ENCODE measurements around the gene MLIP.

The MLIP gene

DNA sequence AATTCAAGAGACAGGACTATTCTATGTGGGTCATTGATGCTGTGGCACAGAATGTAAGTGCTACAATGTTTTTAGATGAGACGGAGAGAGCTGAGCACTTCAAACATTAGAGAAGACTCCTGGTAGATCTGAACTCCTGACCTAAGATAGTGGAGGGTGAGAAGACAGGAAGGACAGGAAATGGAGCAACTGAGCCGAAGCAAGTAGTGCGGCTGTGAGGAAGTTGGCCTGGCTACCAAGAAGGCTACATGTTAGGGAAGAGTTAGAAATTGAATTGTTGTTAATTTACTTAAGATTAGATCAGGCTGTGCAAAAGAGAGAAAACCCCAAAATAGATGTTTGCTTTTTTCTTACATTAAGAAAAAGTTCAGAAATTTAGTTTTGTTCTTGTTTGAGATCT lies 14.4 kb upstream of the MLIP start:
- DNase-seq: no peak

DNA sequence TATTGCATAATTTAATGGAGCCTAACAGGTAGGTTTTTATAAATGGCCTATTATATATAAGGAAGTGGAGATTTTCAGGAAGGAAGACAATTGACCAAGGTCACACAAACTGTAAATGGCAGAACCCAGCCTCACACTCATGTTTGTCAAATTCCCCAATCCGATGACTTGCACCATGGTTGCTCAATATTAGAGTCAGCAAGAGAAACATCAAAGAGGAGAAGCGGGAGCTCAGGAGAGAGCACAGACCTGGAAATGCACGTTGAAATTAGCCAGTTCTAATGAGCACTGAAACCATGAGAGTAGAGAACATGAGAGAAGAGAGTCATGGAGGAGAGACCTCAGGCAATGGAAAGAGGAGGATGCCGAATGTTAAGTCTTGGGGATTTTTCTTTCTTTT lies 13.5 kb upstream of the MLIP start:
- no peak for DNase-seq

DNA sequence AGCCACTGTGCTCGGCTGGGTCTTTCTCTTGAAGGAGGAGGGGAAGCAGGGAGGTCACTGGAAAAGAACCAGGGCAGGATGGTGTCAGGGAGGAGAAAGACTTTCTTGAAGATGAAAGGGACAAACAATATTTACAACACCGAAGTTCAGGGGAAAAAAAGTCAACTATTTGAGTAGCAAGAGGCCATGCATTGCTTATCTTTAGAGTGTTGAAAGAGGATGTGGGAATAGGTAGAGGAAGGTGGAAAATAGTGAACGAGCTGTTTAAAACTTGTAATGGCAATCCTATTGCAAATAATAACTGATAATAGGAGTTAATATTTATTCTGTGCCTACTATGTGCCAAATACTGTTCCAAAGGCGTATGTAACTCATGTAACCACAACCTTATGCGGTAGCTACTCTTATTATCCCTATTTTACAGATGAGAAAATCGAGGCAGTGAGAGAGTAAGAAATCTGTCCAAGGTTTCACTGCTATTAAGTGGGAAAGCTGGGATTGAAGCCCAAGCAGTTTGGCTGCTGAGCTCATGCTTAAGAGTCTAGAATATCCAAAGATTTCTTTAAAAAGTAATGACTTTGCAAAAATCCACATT lies 12.7 kb upstream of the MLIP start:
- no peak for DNase-seq

DNA sequence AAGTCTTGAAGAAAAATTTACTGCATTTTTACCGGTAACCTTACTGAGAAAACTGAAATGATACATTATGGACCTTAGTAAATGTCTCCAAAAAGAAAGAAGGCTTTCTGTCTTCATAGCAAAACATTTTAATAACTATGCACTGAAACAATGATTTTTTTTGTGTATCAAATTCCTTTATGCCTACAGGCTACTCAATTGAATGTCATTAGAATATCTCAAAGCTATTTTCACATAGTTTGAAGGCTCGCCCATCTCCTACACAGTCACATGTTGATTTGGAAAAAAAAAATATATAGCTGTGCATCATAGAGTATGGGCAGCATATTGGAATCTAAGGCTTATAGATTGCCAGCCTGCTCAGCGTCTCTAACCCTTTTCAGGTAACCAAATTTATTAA lies 12.0 kb upstream of the MLIP start:
- DNase-seq: no peak

DNA sequence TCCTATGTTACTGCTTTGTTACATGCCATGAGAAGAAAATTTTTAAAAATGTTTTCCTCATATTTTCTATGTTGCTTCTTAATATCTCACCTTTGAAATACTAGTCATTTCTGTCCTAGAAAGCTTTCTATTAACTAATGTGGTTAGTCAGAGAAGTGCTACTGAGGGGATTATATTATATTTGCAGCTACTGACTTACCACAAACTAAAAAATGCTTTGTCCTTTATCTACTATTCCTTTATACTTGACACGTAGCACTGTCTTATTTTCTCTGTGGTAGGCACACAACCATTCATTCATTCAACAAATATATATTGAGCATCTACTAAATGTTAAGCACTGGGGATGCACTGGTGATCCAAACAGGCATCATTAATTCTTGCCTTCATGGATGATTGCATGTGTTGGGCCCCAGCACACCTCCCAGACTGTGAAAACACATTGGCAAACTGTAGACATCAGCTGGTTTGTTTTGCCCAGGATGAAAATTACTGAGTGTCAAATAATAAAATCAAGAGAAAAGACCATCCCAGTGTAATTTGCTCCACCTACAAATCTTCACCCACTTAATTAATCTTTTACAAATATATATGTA lies 10.7 kb upstream of the MLIP start:
- no peak for DNase-seq

DNA sequence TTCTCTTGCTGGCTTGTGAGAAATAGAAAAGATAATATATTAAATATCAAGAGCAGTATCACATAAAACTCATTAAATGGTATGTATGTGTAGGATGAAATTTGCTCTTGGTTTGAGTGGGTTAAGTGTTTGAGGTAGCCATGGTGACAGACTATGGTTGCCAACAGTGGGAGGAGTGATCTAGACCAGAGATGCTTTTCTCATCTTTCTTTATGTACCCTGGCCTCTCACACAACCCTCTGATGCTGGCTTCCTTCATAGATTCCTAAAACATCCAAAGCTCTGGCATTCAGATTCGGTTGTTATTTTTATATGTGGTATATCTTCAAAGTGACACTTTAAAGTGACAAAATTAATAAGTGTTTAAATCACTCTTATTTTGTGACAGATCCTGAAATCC lies 9.0 kb upstream of the MLIP start:
- DNase-seq: no peak

DNA sequence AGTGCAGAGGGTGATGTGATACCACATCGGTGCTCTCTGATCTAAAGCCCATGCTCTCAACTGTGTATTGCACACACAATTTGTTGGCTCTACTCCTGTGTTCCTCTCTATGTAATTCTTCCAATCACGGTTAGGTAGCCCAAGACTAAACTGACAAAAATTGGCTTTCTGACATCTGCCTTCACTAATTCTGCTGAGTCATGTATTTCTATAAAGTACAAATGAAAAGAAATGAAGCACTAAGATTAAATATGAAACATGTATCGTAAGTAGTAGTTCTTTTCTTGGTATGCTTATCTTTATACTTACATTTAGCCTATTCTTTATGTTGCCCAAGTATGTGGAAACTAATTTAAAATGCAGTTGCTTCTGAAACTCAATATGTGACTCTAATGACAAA lies 7.7 kb upstream of the MLIP start:
- DNase-seq: no peak

DNA sequence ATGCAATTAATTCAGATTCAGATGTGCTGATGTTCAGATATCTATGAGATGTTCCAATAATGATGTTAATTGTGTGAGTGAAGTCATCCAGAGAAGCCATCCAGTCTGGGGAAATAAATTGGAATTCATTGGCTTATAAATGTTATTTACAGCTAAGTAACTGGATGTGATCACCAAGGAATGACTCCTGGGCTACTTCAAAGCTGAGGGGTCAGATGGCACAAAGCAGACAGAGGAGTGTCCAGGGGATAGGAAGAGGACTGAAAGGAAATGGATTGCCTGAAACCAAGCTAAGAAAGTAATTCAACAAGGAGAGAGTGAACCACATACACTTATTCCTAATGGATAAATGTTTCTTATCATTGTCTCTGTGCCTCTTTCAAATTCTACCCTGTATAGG lies 4.5 kb upstream of the MLIP start:
- no peak for DNase-seq

DNA sequence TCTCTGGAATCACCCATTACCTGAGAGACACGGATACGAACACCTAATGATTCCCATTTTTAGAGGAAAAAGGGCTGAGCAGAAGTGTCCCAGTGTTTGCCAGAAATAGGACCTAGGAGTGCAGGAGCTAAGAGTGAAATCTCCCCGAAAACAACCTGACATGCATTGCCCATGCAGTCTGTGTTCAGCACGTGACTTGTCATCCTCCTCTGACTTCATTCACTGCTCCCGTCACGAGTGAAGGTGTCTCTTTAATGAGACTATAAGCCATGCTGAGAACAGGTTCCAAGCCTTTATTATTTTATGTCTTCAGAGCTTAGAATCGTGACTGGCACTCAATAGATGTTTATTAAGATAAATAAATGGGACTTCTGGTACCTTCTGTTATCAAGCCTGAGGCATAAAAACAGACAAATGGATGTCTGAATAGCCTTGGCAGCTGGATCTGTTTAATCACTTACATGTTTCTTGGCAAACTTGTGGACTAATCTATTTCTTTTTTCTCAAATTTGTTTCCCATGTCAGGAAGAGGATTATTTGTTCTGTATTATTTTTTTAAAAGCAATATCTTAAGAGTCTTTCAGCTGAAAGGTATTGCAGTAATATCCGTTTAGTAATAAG lies 3.7 kb upstream of the MLIP start:
- DNase-seq: no peak

DNA sequence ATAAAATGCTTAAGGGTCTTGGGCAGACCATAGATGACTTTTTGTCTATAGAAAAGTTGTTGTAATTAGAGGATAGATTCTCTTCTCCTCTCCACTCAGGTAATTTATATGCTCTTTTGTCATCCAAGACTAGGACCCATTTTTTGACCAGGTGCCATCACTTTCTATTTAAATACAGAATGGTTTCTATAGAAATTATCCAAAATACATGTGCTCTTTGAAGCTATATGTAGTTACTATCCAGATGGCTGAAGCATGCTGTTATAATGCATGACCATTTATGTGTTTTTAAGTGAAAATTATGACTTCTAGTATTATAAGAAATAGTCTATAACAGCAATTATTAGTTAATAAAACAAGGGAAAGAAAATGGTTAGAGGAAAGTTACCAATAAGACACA lies 3.0 kb upstream of the MLIP start:
- DNase-seq: no peak

DNA sequence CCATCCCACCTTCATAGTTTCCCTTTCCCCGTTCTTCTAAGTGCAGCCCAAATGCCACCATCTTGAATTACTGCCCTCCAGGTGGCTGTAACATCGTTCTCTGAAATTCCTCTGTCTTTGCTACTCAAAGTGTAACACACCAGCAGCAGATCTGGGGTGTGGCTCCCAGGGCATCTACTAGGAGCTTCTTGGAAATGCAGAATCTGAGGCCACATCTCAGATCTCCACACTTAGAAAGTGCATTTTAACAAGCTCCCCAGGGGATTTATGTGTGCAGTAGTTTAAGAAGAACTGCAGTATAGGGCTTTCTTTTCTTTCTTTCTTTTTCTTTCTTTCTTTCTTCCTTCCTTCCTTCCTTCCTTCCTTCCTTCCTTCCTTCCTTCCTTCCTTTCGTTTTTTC lies 1.7 kb upstream of the MLIP start:
- no peak for DNase-seq

DNA sequence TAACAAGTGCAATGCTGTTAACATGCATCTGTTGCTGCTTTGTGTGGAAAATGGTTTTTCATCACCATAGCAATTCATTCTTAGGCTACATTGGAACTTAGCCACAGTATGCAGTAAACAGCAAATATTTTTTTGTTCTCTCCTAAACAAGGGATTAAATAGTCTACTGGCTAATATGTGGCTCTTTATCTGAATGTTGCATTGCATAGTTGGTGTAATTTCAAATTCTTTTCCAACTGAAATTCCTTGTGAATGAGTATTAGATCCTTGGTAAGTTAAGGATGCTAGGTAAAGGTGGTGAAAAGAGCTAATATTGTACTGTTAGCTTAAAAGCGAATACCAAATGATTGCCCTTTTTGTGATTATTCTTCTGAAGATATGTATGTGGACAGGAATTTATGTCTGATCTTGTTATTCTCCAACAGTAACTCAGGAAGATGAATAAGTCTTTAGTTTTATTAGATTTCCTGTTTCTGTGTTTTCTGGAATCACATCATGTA lies 958 bp downstream of the MLIP start:
- DNase-seq: no peak

DNA sequence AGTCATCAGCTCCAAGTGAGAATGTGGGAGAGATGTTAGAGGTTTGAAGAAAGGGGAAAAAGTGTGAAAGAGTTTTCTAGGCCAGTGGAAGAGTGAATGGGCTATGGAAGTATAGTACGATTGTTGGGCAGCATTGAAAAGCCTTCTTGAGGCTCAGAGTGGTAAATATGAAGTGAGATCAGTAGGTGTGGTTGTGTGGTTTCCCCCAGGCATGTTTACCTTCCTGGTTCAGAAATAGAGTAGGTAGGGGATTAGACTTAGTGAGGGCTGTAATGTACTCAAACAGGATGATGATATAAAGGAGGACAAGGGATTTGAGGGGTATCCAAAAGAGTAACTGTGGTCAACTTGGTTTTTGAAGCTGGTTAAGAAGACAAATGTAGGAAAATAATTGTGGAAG lies 3.7 kb downstream of the MLIP start:
- no peak for DNase-seq

DNA sequence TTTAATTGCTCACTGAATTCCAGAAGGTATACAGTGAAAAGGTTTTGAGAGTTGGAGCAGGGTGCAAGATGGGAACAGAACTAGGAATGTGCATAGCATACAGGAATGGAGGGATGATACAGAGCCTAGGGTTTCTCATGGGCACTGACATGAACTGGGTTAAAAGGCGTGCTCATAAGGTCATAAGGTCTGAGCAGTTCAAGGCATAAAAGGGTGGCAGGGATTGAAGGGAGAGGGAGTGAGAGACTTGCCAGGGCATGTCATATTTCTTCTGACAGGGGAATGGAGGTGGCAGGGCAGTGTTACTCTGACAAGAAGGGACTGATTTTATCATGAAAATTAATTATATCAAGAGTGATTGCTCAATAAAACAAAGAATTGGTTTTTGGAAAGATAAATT lies 4.7 kb downstream of the MLIP start:
- no peak for DNase-seq

DNA sequence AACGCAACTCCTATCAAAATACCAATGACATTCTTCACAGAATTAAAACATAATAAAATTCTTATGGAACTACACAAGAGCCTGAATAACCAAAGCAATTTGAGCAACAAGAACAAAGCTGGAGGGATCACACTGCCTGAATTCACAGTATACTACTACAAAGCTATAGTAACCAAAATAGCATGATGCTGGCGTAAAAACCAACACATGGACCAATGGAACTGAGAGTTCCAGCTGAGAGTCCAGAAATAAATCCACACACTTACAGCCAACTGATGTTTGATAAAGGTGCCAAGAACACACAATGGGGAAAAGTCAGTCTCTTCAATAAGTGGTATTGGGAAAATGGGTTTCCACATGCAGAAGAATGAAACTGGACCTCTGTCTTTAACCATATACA lies 6.9 kb downstream of the MLIP start:
- DNase-seq: no peak

DNA sequence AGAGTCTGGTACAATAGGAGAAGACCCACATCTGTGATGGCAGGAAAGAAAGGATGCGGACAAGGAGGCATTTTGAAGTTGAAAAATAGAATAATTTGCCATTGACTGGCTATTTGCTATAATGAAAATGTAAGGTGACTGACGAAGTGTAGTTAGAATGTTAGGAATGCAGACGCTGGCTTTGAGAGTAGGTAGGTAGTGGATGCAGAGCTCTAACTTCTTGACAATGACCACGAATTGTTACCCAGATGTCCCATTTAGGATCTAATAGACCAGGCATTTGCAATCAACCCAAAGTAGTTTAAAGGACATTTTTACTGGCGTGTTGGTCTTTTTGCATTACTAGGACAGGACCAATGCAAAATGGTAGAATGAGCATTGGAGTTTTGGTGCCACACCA lies 14.2 kb downstream of the MLIP start:
- DNase-seq: no peak

DNA sequence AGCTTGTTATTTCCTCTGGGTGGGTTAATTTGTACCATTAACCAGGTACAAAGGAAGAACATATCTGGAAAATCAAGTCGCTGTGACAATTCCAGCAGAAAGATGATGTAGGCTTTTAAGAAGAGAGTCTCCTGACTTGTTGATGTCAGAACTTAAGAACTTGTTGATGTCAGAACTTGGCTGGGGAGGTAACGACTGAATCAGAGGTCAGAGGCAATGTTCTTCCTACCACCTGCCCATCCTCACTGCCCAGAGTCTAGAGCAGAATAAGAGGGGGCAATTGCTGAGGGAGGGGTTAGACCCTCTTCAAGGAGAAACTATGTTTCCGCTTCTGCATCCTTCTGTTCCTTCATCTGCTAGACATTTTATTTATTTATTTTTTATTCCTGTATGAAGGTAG lies 18.9 kb downstream of the MLIP start:
- DNase-seq: no peak

DNA sequence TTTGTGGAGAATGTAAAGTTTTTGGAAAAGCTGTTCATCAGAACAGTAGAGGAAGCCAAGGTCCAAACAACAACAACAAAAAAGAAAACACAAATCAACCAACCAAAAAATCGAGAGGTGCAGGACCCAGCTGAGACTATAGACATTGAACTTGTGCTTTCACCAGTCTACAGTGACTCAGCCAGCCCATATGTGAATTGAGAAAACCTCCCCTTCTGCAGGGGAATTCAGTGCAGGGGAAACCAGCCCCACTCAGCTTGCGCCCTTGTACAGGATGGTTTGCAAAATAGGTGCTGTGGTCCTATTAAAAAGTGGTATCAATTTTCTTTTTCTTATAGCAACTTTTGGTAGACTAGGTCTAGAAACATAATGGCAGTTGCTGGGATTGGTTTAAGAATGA lies 21.3 kb downstream of the MLIP start:
- no peak for DNase-seq

DNA sequence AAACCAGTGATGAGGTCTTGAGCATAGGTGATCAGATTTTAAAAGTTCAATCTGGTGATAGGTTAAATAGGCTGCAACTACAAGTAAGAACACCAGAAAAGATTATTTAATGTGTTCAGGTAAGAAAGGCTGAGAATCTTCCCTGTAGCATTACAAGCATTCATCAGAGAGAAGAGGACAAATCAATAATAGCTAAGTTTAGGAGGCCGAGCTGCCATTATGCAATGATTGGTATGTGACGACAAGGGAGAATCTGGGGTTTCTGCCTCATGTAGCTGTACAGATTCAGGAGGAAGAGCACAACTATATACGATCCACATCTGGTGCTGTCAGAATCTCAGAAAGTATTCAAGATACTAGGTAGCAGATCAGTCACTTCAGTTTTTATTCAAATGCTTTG lies 21.9 kb downstream of the MLIP start:
- DNase-seq: no peak

DNA sequence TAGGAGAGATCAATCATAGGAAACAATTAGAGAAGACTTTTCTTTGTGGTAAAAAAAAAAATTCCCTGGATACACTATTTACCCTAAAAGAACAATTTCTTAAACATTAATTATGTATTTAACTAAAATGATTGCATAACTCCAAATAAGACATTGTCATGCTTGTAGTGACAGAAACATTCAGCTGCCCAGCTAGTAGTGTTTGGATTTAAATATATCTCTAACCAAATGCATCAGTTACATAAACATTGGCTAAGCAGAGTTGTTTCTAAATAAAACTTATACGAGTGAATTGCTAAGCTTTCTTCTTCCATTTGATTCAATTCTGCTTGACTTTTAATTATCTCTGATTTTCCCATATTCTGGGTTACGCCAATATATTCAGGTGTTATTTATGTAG lies 23.7 kb downstream of the MLIP start:
- DNase-seq: no peak

DNA sequence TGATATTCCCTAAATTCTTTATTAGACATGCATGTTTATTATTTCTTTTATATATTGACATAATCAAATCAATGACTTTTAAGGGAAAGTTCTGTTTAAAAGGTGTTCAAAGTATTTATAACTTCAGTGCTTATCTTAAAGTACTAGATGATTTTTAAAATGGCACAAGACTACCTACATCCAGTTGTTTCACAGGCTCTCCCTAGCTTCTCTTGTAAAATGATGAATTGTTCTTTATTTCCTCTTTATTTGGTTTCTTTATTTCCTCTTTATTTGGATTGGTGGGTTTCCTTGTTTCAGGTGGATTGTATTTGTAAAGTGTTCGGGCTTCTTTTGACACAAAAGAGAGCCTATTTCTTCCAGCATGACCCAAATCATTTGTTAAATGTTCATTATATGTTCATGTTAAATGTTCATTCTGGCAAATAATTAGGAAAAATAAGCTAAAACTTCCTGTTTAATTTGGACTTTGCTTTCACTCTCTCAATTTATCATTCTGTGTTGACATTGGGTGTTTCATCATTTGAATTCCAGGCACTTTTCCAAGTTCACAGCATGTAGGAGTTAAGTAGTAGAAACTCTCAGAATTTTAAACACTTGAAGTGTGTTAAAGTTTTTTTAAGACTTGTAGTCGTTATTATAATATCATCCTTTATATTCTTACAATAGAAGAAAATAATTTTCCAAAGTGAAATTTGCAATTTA lies 24.6 kb downstream of the MLIP start:
- no peak for DNase-seq

DNA sequence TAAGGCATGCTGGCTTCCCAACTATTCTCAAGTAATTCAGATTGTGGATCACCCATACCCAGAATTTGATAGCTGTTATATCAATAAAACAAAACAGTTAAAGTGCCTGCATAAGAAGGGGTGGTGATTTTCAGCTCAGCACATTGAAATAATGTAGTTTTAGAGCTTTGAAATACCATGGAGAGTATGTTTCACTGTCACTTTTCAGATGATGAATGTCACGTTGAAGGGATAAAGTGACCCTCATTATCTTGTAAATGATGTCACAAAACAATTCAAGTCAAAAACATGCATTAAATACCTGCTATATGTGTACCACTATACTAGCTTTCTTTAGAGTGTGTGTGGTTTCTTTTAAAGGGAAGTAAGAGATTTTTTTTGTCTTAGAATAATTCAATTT lies 27.6 kb downstream of the MLIP start:
- DNase-seq: no peak

DNA sequence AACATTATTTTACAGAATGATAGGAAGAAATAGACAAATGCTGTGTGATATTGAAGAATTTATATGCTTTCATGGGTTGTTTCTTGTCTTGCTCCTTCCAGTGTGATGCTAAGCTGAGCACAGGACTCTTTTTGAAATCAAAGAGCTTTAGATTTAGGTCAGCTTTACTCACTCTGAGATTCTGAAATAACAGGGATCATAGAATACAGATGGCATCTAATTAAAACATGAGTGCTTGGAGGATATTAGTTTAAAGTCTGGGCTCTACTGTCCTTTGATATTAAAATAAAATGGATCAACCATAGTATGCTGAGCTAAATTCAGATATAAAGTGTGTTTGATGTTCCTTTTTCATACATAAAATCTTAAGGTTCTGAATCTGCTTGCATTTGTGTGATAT lies 29.6 kb downstream of the MLIP start:
- DNase-seq: no peak

DNA sequence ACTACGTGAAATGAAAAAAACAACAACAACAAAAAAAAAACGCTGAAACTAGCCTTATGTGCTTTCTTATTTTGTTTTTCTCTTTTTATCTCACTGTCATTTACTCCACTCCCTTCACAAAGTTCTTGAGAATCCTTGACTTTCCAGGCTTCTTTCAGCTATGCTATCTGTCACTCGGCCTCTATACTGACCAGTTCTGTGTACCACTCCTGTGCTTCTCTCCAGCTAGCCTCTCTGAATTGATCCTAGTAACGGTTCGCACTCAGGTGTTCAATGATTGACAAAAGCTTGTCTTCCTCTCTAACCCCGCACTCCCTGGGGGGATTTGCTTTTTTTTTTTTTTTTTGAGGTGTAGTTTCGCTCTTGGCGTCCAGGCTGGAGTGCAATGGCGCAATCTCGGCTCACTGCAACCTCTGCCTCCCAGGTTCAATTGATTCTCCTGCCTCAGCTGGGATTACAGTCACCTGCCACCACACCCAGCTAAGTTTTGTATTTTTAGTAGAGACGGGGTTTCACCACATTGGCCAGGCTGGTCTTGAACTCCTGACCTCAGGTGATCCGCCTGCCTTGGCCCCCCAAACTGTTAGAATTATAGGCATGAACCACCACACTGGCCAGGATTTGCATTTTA lies 31.8 kb downstream of the MLIP start:
- no peak for DNase-seq
